ENCODE data around the gene NR6A1.

The NR6A1 gene

GRCh38 chr9:124788542-124789217 is 17.6 kb upstream of the NR6A1 start:
- TF ChIP-seq CTCF (IDR thresholded peaks at IDR 0.05; ENCODE audit: low read depth, low read length): no peak
- H3K36me3 ChIP-seq: no peaks in the 10 kb centered on the region
- DNase-seq: no peak
- no peak overlapping the region for H3K4me3 ChIP-seq (ENCODE audit: low read depth, low read length)
- H3K9me3 ChIP-seq: no peaks in the 10 kb centered on the region
- H3K4me1 ChIP-seq: 0 out of 2 replicates have a peak, but pooled peaks cover 3% of the 10 kb centered on the region
- H3K27me3 ChIP-seq: no peaks in the 10 kb centered on the region

- TF ChIP-seq CTCF (IDR thresholded peaks at IDR 0.05; ENCODE audit: low read depth, low read length): no peak
These were observed 15.9 kb upstream of the NR6A1 start for GRCh38 chr9:124786881-124787573.

GRCh38 chr9:124784509-124784908 is 13.4 kb upstream of the NR6A1 start:
- Histone ChIP-seq H3K4me1 (no peaks in the 10 kb centered on the region), H3K27me3 (no peaks in the 10 kb centered on the region), H3K4me3 (ENCODE audit: low read depth, low read length) (no peak overlapping the region), H3K36me3 (no peaks in the 10 kb centered on the region), H3K9me3 (no peaks in the 10 kb centered on the region)
- no peak for TF ChIP-seq CTCF (IDR thresholded peaks at IDR 0.05; ENCODE audit: low read depth, low read length)
- no peak for DNase-seq

More at GRCh38 chr9:124786881-124787573, 15.9 kb upstream of the NR6A1 start:
- Histone ChIP-seq H3K4me1 (0 out of 2 replicates have a peak, but pooled peaks cover 3% of the 10 kb centered on the region), H3K27me3 (no peaks in the 10 kb centered on the region), H3K36me3 (no peaks in the 10 kb centered on the region), H3K9me3 (no peaks in the 10 kb centered on the region), H3K4me3 (ENCODE audit: low read depth, low read length) (no peak overlapping the region)
- no peak for DNase-seq

- no peak overlapping the region for H3K4me3 ChIP-seq (ENCODE audit: low read depth, low read length)
- H3K4me1 ChIP-seq: no peaks in the 10 kb centered on the region
- H3K36me3 ChIP-seq: no peaks in the 10 kb centered on the region
- no peak for DNase-seq
- TF ChIP-seq CTCF (IDR thresholded peaks at IDR 0.05; ENCODE audit: low read depth, low read length): no peak
- H3K9me3 ChIP-seq: no peaks in the 10 kb centered on the region
- no peaks in the 10 kb centered on the region for H3K27me3 ChIP-seq
These were observed 12.7 kb upstream of the NR6A1 start for GRCh38 chr9:124783830-124784229.

- Histone ChIP-seq H3K4me1 (no peaks in the 10 kb centered on the region), H3K36me3 (no peaks in the 10 kb centered on the region), H3K27me3 (peaks cover under 1% of the 10 kb centered on the region), H3K4me3 (ENCODE audit: low read depth, low read length) (no peak overlapping the region), H3K9me3 (no peaks in the 10 kb centered on the region)
- DNase-seq: no peak
- TF ChIP-seq CTCF (IDR thresholded peaks at IDR 0.05; ENCODE audit: low read depth, low read length): no peak
These were observed 11.8 kb upstream of the NR6A1 start for GRCh38 chr9:124782661-124783574.
